GM12878 (cell line): ENCODE results near the gene CD58. TPM values are rescaled to one million over a fixed set of nuclear protein-coding genes. Genes with fewer than 3 reads are reported as not detected.

Source experiments
- ATAC-seq: fragments of 200-7000 bp; cut with Tn5 transposase; 3 replicates; pipeline ENCODE4 v1.9.1; 2020; ENCODE audit warnings: mild to moderate bottlenecking, moderate library complexity
- BruUV-seq: library from RNA; stranded (reverse); fragments of 400-500 nt; replicated peaks from 2 replicates; lab custom pipeline; 2021; lab: Mats Ljungman, UMichigan
- CTCF ChIA-PET: fragments of 300-600 bp; sonication (Branson Sonifier 250); formaldehyde crosslinking; extraction: SDS; loops from one replicate; lab custom pipeline; 2021; ENCODE audit warnings: inconsistent platforms; lab: Yijun Ruan, JAX
- POLR2A ChIA-PET: fragments of 350-600 bp; formaldehyde crosslinking; extraction: SDS; loops from one replicate; lab custom pipeline; 2021; ENCODE audit warnings: inconsistent platforms; lab: Charles Lee
- RAD21 ChIA-PET: fragments of 300-600 bp; sonication (Branson Sonifier 250); formaldehyde crosslinking; loops from one replicate; lab custom pipeline; 2023; ENCODE audit warnings: antibody characterized with exemption; ENCODE audit not compliant: unreplicated experiment; lab: Charles Lee
- SMC1A ChIA-PET: fragments of 300-600 bp; sonication (Branson Sonifier 250); formaldehyde crosslinking; loops from one replicate; lab custom pipeline; 2023; ENCODE audit not compliant: unreplicated experiment, uncharacterized antibody; lab: Charles Lee
- DNase-seq: peaks from one replicate; pipeline ENCODE4 v3.0.0-alpha.2; 2011; ENCODE audit warnings: low read depth, low spot score
- FAIRE-seq: peaks from 3 replicates; lab custom pipeline; 2011; peaks lifted over from hg19 to GRCh38; lab: Jason Lieb, UNC
- H2AFZ ChIP-seq: 2 replicates; pipeline ENCODE4 v1.6.0; 2011; ENCODE audit warnings: low read depth, low read length, control low read depth; ENCODE audit not compliant: control insufficient read depth
- H3K27ac ChIP-seq: 2 replicates; pipeline ENCODE4 v1.5.1; 2011; ENCODE audit warnings: control low read depth; ENCODE audit not compliant: control insufficient read depth, insufficient read depth
- H3K27me3 ChIP-seq, 2 experiments: replicated peaks in 1 of 2; 2 replicates each; pipeline versions ENCODE4 v1.6.0 to v1.6.1; 2011; ENCODE audit warnings: low read length in 1 of 2; ENCODE audit not compliant: control insufficient read depth in 2 of 2, insufficient read depth in 2 of 2
- H3K36me3 ChIP-seq, 2 experiments: 2 replicates each; pipeline ENCODE4 v1.5.1; 2011; ENCODE audit warnings: low read length in 1 of 2; ENCODE audit not compliant: control insufficient read depth in 2 of 2, insufficient read depth in 2 of 2
- H3K4me1 ChIP-seq: 2 replicates; pipeline ENCODE4 v1.6.1; 2011; ENCODE audit warnings: mild to moderate bottlenecking, low read length, moderate library complexity, mixed read lengths; ENCODE audit not compliant: control insufficient read depth, insufficient read depth
- H3K4me2 ChIP-seq: 2 replicates; pipeline ENCODE4 v1.6.0; 2011; ENCODE audit warnings: control low read depth; ENCODE audit not compliant: control insufficient read depth, insufficient read depth
- H3K4me3 ChIP-seq: fragments of 200-600 bp; sonication (generic); 2 replicates; pipeline ENCODE4 v1.5.1; 2016
- H3K79me2 ChIP-seq: 2 replicates; pipeline ENCODE4 v1.6.0; 2011; ENCODE audit warnings: low read length; ENCODE audit not compliant: control insufficient read depth, insufficient read depth
- H3K9ac ChIP-seq: 2 replicates; pipeline ENCODE4 v1.8.0; 2011; ENCODE audit warnings: low read length, control low read depth, mixed read lengths; ENCODE audit not compliant: control insufficient read depth, insufficient read depth
- H3K9me3 ChIP-seq: replicated peaks from 3 replicates; pipeline ENCODE4 v1.5.1; 2011; ENCODE audit warnings: mild to moderate bottlenecking, low read length; ENCODE audit not compliant: control insufficient read depth, insufficient read depth
- H4K20me1 ChIP-seq: 2 replicates; pipeline ENCODE4 v1.6.0; 2011; ENCODE audit not compliant: control insufficient read depth, insufficient read depth
- BCL3 ChIP-seq: IDR thresholded peaks from 2 replicates; pipeline ENCODE4 v1.6.1; 2011; ENCODE audit warnings: borderline replicate concordance, low read depth, mild to moderate bottlenecking, moderate library complexity, low read length; ENCODE audit not compliant: insufficient read depth, poor library complexity, severe bottlenecking
- BHLHE40 ChIP-seq, 2 experiments: fragments of 450-650 bp in 1 of 2; IDR thresholded peaks; 2 replicates each; pipeline ENCODE4 v1.6.1; 2011 to 2017; ENCODE audit warnings: low read depth in 2 of 2, borderline replicate concordance in 1 of 2, improper control_type of control experiment in 1 of 2, low read length in 1 of 2, mild to moderate bottlenecking in 1 of 2
- CUX1 ChIP-seq: IDR thresholded peaks from 2 replicates; pipeline ENCODE4 v1.6.1; 2012; ENCODE audit warnings: improper control_type of control experiment, low read depth, low read length; ENCODE audit not compliant: insufficient replicate concordance
- IKZF2 ChIP-seq, 2 experiments: fragments of 450-650 bp; IDR thresholded peaks; 2 replicates each; pipeline ENCODE4 v1.6.1; 2017; ENCODE audit warnings: mild to moderate bottlenecking in 2 of 2, moderate library complexity in 2 of 2
- IRF3 ChIP-seq: fragments of 450-650 bp; IDR thresholded peaks from 2 replicates; pipeline ENCODE4 v1.6.1; 2014; ENCODE audit warnings: mild to moderate bottlenecking
- IRF4 ChIP-seq: IDR thresholded peaks from 2 replicates; pipeline ENCODE4 v1.6.1; 2011; ENCODE audit warnings: low read depth, low read length
- RB1 ChIP-seq: fragments of 450-650 bp; formaldehyde crosslinking; IDR thresholded peaks from 2 replicates; pipeline ENCODE4 v1.6.1; 2017; ENCODE audit warnings: mild to moderate bottlenecking, borderline replicate concordance
- RELA ChIP-seq: fragments of 450-650 bp; IDR thresholded peaks from 2 replicates; pipeline ENCODE4 v1.8.0; 2014; ENCODE audit warnings: borderline replicate concordance; ENCODE audit not compliant: partially characterized antibody
- SIX5 ChIP-seq: IDR thresholded peaks from 2 replicates; pipeline ENCODE4 v1.6.1; 2011; ENCODE audit warnings: mild to moderate bottlenecking, low read depth, low read length, moderate library complexity; ENCODE audit not compliant: severe bottlenecking
- TAF1 ChIP-seq: IDR thresholded peaks from 2 replicates; pipeline ENCODE4 v1.6.1; 2011; ENCODE audit warnings: mild to moderate bottlenecking, low read depth, low read length, borderline replicate concordance
- TCF12 ChIP-seq: IDR thresholded peaks from 2 replicates; pipeline ENCODE4 v1.6.1; 2011; ENCODE audit warnings: low read depth, mild to moderate bottlenecking, low read length
- WGBS: methylation state at CpG from one replicate; pipeline ENCODE4 v1.1.6; 2016; ENCODE audit warnings: low lambda C conversion rate; ENCODE audit not compliant: insufficient replicate concordance, insufficient coverage; ENCODE audit errors: missing lambda C conversion rate; 5-methylcytosine and 5-hydroxymethylcytosine counted together
- in situ Hi-C: fragments of 300-500 bp; cut with MboI; formaldehyde crosslinking; loops from 9 replicates; pipeline ENCODE4 v1.14.3; 2018; ENCODE audit warnings: mixed read lengths
- intact Hi-C: fragments of 100-400 bp; cut with micrococcal nuclease; formaldehyde crosslinking; loops from one replicate; pipeline ENCODE4 v1.14.2; 2022; ENCODE audit not compliant: unreplicated experiment
- polyA plus RNA-seq, 11 experiments: library from polyadenylated mRNA; depleted of rRNA in 4 of 11; unstranded in 6 of 11; stranded (reverse) in 5 of 11; fragments of >200 nt; fragmentation: Nextera tagmentation in 4 of 11; fragmentation: Illumina TruSeq in 1 of 11; extraction: Ambion mirVana in 4 of 11; extraction: Trizol in 1 of 11; gene quantifications; 1 replicate in 1 of 11; 2 replicates in 10 of 11; pipeline versions ENCODE4 v1.2.1 to v1.2.3, GENCODE V29; 2011 to 2016; ENCODE audit warnings: inconsistent platforms in 2 of 11, missing spikeins in 2 of 11, low read depth in 1 of 11
- total RNA-seq, 4 experiments: library from RNA; depleted of rRNA in 3 of 4; stranded (reverse); fragments of >200 nt in 3 of 4; fragmentation: Illumina TruSeq in 1 of 4; extraction: Trizol in 1 of 4; gene quantifications; 2 replicates each; pipeline versions ENCODE4 v1.2.1 to v1.2.3, GENCODE V29; 2013 to 2021
- TF ChIP-seq, protein P1 (sequence below): fragments of 450-650 bp; IDR thresholded peaks from 2 replicates; pipeline ENCODE4 v1.6.1; 2018; ENCODE audit warnings: borderline replicate concordance, mild to moderate bottlenecking; ENCODE audit not compliant: partially characterized antibody

CD58 gene
- total and polyA plus RNA-seq, 10 of the 15 experiments (the other 5 are each of a cell fraction or from before 2014, with no cell fraction given), result 70.4 to 252 (median 129) TPM

DNA sequence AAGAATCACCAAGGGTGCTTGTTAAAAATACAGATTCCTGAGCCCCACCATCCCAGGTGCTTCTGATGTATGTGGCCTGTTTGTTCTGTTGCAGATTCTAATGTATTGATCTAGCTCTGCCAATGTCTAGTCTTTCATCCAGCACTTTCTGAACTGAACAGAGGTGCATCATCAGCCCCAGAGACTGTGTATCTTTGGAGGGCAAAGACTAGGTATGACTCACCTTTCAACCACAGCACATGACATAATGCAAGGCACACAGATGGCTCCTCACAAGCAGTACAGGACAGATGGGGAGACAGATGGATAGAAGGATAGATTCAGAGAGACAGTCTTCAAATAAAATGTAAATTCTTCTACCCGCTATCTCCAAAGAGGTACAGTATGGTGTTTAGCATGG, 32.3 kb downstream of the CD58 start:
- 54% methylated on average over 1 of the region's 1 CpG for WGBS
- no peaks in the 10 kb centered on the region; the same call in 1 of the 3 replicates for H3K9me3 ChIP-seq
- H3K79me2 ChIP-seq, result peaks cover 56% of the 10 kb centered on the region
- peak overlapping the region; percentile 31; the same call in 1 of the 2 replicates for H3K4me2 ChIP-seq
- BruUV-seq, result no TSS peak
- no peak overlapping the region for H3K9ac ChIP-seq
- CTCF ChIA-PET, result interaction anchor here (0.7 to 1.9 kb wide), 7 partner anchors 18 to 399 kb away, joined by 3 to 7 read pairs (median 4); no protein-coding TSS in a partner anchor
- POLR2A ChIA-PET, result interaction anchor here (1.0 to 1.7 kb wide), 5 partner anchors 12 to 34 kb away, joined by 3 to 6 read pairs (median 5); no protein-coding TSS in a partner anchor
- DNase-seq, result no peak
- H3K36me3 ChIP-seq, result peaks cover 25 to 61% of the 10 kb centered on the region in 2 experiments
- H3K27ac ChIP-seq, result peak overlapping the region; percentile 66
- H3K27me3 ChIP-seq, result no peaks in the 10 kb centered on the region
- H2AFZ ChIP-seq, result no peak overlapping the region
- in situ Hi-C loops, result no loop called here
- no peaks in the 10 kb centered on the region for H4K20me1 ChIP-seq
- peaks cover 51% of the 10 kb centered on the region for H3K4me1 ChIP-seq
- no peak overlapping the region for H3K4me3 ChIP-seq
- FAIRE-seq, result no peak
- ATAC-seq, result peak; percentile 89
- intact Hi-C loops, result loop anchor here (2.0 kb wide), 2 partner anchors 20 to 30 kb away; no protein-coding TSS in a partner anchor
- SMC1A ChIA-PET, result interaction anchor here (0.5 to 11.4 kb wide), 6 partner anchors 10 to 33 kb away, joined by 3 to 128 read pairs (median 28); no protein-coding TSS in a partner anchor
- RAD21 ChIA-PET, result interaction anchor here (0.9 to 2.0 kb wide), 6 partner anchors 18 to 134 kb away, joined by 3 to 12 read pairs (median 3); no protein-coding TSS in a partner anchor
- TF ChIP-seq SIX5 (no peak), RB1 (no peak), IRF3 (no peak), RELA (no peak), TAF1 (no peak), IRF4 (peak; percentile 79), BHLHE40 (IDR thresholded peaks at IDR 0.05; ENCODE audit: borderline replicate concordance in 1 of 2, low read depth in 2 of 2, low read length in 1 of 2) (peak; percentile 75 to 76), TCF12 (peak; percentile 66; the same call in 1 of the 2 replicates), BCL3 (no peak), CUX1 (peak; percentile 56), IKZF2 (IDR thresholded peaks at IDR 0.05) (0 out of 4 replicates have a peak, but pooled peaks have one; percentile 31 to 42)
- TF ChIP-seq, protein P1, sequence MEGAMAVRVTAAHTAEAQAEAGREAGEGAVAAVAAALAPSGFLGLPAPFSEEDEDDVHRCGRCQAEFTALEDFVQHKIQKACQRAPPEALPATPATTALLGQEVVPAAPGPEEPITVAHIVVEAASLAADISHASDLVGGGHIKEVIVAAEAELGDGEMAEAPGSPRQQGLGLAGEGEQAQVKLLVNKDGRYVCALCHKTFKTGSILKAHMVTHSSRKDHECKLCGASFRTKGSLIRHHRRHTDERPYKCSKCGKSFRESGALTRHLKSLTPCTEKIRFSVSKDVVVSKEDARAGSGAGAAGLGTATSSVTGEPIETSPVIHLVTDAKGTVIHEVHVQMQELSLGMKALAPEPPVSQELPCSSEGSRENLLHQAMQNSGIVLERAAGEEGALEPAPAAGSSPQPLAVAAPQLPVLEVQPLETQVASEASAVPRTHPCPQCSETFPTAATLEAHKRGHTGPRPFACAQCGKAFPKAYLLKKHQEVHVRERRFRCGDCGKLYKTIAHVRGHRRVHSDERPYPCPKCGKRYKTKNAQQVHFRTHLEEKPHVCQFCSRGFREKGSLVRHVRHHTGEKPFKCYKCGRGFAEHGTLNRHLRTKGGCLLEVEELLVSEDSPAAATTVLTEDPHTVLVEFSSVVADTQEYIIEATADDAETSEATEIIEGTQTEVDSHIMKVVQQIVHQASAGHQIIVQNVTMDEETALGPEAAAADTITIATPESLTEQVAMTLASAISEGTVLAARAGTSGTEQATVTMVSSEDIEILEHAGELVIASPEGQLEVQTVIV, result no peak
